Activated CD8-positive, alpha-beta T cell treated with anti-CD3 and anti-CD28 coated beads for 36 hours (primary cell): Measurements from ENCODE around the gene GAGE13. TPM values are rescaled to one million over a fixed set of nuclear protein-coding genes. Genes with fewer than 3 reads are reported as not detected.
"Not testable (repeated sequence)": the region's sequence is repeated elsewhere in the genome, so short reads cannot be mapped to it uniquely, and the experiment has no call there.

Experiments used
- ATAC-seq: fragments of 200-7000 bp; cut with Tn5 transposase; one replicate; pipeline ENCODE4 v1.10.0; 2021; ENCODE audit warnings: mild to moderate bottlenecking, moderate library complexity
- CTCF ChIA-PET: fragments of 350-600 bp; sonication (Branson Sonifier 250); formaldehyde crosslinking; loops from one replicate; lab custom pipeline; 2021; ENCODE audit warnings: antibody characterized with exemption; lab: Charles Lee
- POLR2A ChIA-PET: fragments of 350-600 bp; sonication (Branson Sonifier 250); formaldehyde crosslinking; loops from one replicate; lab custom pipeline; 2021; ENCODE audit warnings: antibody characterized with exemption; lab: Charles Lee
- DNase-seq: peaks from one replicate; pipeline ENCODE4 v3.0.0-alpha.2; 2020
- H3K27ac Mint-ChIP-seq: one replicate; pipeline ENCODE4 v1.8.0; 2021; ENCODE audit warnings: mild to moderate bottlenecking, mixed read lengths
- H3K27me3 Mint-ChIP-seq: one replicate; pipeline ENCODE4 v1.8.0; 2021; ENCODE audit warnings: mixed read lengths
- H3K36me3 Mint-ChIP-seq: one replicate; pipeline ENCODE4 v1.8.0; 2021; ENCODE audit warnings: low read depth, mixed read lengths
- H3K4me1 Mint-ChIP-seq: one replicate; pipeline ENCODE4 v1.8.0; 2021; ENCODE audit warnings: low read depth, mixed read lengths
- H3K4me3 Mint-ChIP-seq: one replicate; pipeline ENCODE4 v1.8.0; 2021; ENCODE audit warnings: mild to moderate bottlenecking, moderate library complexity, mixed read lengths
- H3K9me3 Mint-ChIP-seq: one replicate; pipeline ENCODE4 v1.8.0; 2021; ENCODE audit warnings: mixed read lengths
- CTCF ChIP-seq: fragments of 200-600 bp; IDR thresholded peaks from one replicate; pipeline ENCODE4 v1.8.0; 2022; ENCODE audit warnings: antibody characterized with exemption, mild to moderate bottlenecking
- intact Hi-C: fragments of 100-400 bp; cut with micrococcal nuclease; formaldehyde crosslinking; loops from one replicate; pipeline ENCODE4 v1.10.0; 2022
- total RNA-seq, 2 experiments: library from RNA; stranded (reverse); gene quantifications; one replicate each; pipeline ENCODE4 v1.2.3, GENCODE V29; 2021

GAGE13 gene
- total RNA-seq = not detected

GRCh38 chrX:49331282-49331681 is at the start of gene GAGE13:
Gene GAGE13, plus strand, starts transcription at chrX:49331582. Its CDS starts 1,156 bp downstream, at chrX:49332738.
- H3K9me3 Mint-ChIP-seq, H3K4me1 Mint-ChIP-seq, CTCF ChIA-PET, H3K27ac Mint-ChIP-seq, H3K4me3 Mint-ChIP-seq, H3K36me3 Mint-ChIP-seq, intact Hi-C loops, DNase-seq, H3K27me3 Mint-ChIP-seq, ATAC-seq, POLR2A ChIA-PET: not testable (repeated sequence)

DNA sequence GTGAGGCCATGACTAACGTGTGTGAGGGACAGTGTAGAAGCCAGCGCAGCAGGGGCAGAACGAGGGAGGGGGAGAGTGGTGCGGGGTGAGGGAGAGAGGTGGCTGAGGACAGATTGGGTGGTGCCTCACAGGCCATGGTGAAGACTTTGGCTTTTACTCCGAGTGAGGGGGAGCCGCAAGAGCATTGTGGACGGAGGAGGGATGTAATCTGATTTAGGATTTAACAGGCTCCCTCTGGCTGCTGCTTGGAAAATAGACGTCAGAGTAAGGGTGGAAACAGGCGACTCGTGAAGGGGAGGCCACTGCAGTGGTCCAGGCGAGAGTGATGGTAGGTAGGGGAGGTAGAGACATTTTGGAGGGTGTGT is 48.8 kb upstream of the GAGE13 start:
- Mint-ChIP-seq H3K4me1 (peaks cover 44% of the 10 kb centered on the region), H3K9me3 (no peaks in the 10 kb centered on the region), H3K4me3 (no peak overlapping the region), H3K27me3 (no peaks in the 10 kb centered on the region), H3K27ac (no peak overlapping the region), H3K36me3 (no peaks in the 10 kb centered on the region)
- DNase-seq (no peak), ATAC-seq (no peak)
- CTCF ChIA-PET = no interaction called here
- POLR2A ChIA-PET = no interaction called here
- intact Hi-C loops = no loop called here
- no peak for TF ChIP-seq CTCF

GRCh38 chrX:49284212-49284611 is 47.2 kb upstream of the GAGE13 start:
- CTCF ChIA-PET = no interaction called here
- no peak for TF ChIP-seq CTCF
- Mint-ChIP-seq H3K27ac (no peak overlapping the region), H3K36me3 (no peaks in the 10 kb centered on the region), H3K4me3 (no peak overlapping the region), H3K4me1 (peaks cover 37% of the 10 kb centered on the region), H3K27me3 (no peaks in the 10 kb centered on the region), H3K9me3 (no peaks in the 10 kb centered on the region)
- intact Hi-C loops = no loop called here
- DNase-seq (no peak), ATAC-seq (no peak)
- POLR2A ChIA-PET = interaction anchor here (1.8 kb wide), 1 partner anchor 11 kb away, joined by 6 read pairs; no protein-coding TSS in a partner anchor

DNA sequence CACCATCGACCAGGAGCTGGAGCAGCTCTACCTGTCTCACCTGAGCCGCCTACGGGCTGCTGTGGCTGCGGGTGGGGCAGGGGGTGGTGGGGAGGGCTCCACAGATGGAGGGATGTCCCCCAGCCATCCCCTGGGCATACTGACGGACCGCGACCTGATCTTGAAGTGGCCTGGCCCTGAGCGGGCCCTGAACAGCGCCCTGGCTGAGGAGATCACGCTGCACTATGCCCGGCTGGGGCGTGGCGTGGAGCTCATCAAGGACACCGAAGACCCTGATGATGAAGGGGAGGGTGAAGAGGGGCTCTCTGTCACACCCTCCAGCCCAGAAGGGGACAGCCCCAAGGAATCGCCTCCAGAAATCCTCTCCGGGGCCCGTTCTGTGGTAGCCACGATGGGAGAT is 45.2 kb upstream of the GAGE13 start:
- POLR2A ChIA-PET = interaction anchor here (0.9 kb wide), 1 partner anchor 13 kb away, joined by 3 read pairs; no protein-coding TSS in a partner anchor
- no peak overlapping the region for H3K27ac Mint-ChIP-seq
- no peak overlapping the region for H3K4me3 Mint-ChIP-seq
- no peak for ATAC-seq
- CTCF ChIA-PET = no interaction called here
- peaks cover 26% of the 10 kb centered on the region for H3K4me1 Mint-ChIP-seq
- DNase-seq = no peak
- no peak for TF ChIP-seq CTCF
- H3K36me3 Mint-ChIP-seq = no peaks in the 10 kb centered on the region
- intact Hi-C loops = no loop called here
- no peaks in the 10 kb centered on the region for H3K27me3 Mint-ChIP-seq
- H3K9me3 Mint-ChIP-seq = no peaks in the 10 kb centered on the region

DNA sequence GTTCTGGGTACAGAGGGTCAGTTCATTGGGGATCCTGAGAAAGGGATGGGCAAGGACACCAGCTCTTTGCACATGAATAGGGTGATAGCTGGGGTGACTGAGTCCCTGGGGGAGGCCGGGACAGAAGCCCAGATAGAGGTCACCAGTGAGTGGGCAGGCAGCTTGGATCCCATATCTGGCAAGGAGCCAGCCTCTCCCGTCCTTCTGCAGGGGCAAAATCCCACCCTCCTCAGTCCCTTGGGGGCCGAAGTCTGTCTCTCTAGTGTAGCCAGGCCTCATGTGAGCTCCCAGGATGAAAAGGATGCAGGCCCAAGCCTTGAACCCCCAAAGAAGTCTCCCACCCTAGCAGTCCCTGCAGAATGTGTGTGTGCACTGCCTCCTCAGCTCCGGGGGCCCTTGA is 44.8 kb upstream of the GAGE13 start:
- Mint-ChIP-seq H3K27ac (no peak overlapping the region), H3K4me3 (no peak overlapping the region), H3K4me1 (peaks cover 26% of the 10 kb centered on the region), H3K36me3 (no peaks in the 10 kb centered on the region), H3K9me3 (no peaks in the 10 kb centered on the region), H3K27me3 (no peaks in the 10 kb centered on the region)
- DNase-seq = no peak
- CTCF ChIA-PET = no interaction called here
- intact Hi-C loops = no loop called here
- ATAC-seq = no peak
- POLR2A ChIA-PET = interaction anchor here (0.9 kb wide), 1 partner anchor 14 kb away, joined by 3 read pairs; no protein-coding TSS in a partner anchor
- no peak for TF ChIP-seq CTCF

DNA sequence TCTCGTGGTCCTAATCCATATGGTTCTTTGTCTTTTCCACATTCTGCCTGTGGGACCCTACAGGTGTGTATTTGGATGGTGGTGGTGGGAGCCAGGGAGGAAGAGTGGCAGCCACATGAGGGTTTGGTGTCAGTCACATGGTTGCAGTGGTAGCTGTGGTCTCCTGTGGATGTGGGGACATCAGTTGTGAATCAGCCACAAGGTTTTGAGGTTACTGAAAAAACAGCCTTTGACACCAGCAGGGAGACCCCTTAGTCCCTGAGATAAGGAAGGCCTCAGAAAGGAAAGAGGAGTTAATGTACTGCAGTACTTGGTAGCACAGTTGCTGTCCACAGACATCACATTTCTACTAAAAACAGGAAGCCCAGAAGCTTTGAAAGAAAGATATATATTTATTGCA is 43.7 kb upstream of the GAGE13 start:
- ChIA-PET CTCF (no interaction called here), POLR2A (no interaction called here)
- Mint-ChIP-seq H3K27me3 (no peaks in the 10 kb centered on the region), H3K27ac (no peak overlapping the region), H3K4me1 (peaks cover 25% of the 10 kb centered on the region), H3K9me3 (no peaks in the 10 kb centered on the region), H3K36me3 (no peaks in the 10 kb centered on the region), H3K4me3 (no peak overlapping the region)
- TF ChIP-seq CTCF = no peak
- ATAC-seq (no peak), DNase-seq (no peak)
- intact Hi-C loops = no loop called here
